Measurements from ENCODE around the gene SIGLEC1. TPM values are rescaled to one million over a fixed set of nuclear protein-coding genes. Genes with fewer than 3 reads are reported as not detected.

Gene SIGLEC1
- total and polyA plus RNA-seq, 10 of the 15 experiments (the other 5 are each of a cell fraction or from before 2014, with no cell fraction given): 0.05 TPM; not detected in 9

GRCh38 chr20:3751305-3751674 lies 38.9 kb upstream of the SIGLEC1 start:
- no peaks in the 10 kb centered on the region for H3K79me2 ChIP-seq (ENCODE audit: control insufficient read depth, insufficient read depth, low read length)
- no peak overlapping the region for H3K27ac ChIP-seq (ENCODE audit: control insufficient read depth, insufficient read depth)
- DNase-seq (ENCODE audit: low read depth, low spot score): no peak
- POLR2A ChIA-PET: no interaction called here
- in situ Hi-C loops (cut with MboI): no loop called here
- H3K27me3 ChIP-seq (replicated peaks in 1 of 2; ENCODE audit: control insufficient read depth in 2 of 2, insufficient read depth in 2 of 2, low read length in 1 of 2): no peaks in the 10 kb centered on the region
- RAD21 ChIA-PET (ENCODE audit: unreplicated experiment): interaction anchor here (0.9 kb wide), 1 partner anchor 16 kb away, joined by 3 read pairs; the partner anchor contains the start of gene ADISSP
- 99% methylated on average over 21 of the region's 31 CpGs for WGBS (ENCODE audit: insufficient coverage, insufficient replicate concordance, low lambda C conversion rate, missing lambda C conversion rate)
- H3K4me1 ChIP-seq (ENCODE audit: control insufficient read depth, insufficient read depth, low read length): no peaks in the 10 kb centered on the region
- no peaks in the 10 kb centered on the region; a peak in 1 of 4 replicates for H3K36me3 ChIP-seq (ENCODE audit: control insufficient read depth in 2 of 2, insufficient read depth in 2 of 2, low read length in 1 of 2)
- intact Hi-C loops (cut with micrococcal nuclease; ENCODE audit: unreplicated experiment): no loop called here
- peak overlapping the region; percentile 33; the same call in 1 of the 2 replicates for H3K4me2 ChIP-seq (ENCODE audit: control insufficient read depth, insufficient read depth)
- CTCF ChIA-PET: interaction anchor here (1.0 to 1.9 kb wide), 4 partner anchors 17 to 165 kb away, joined by 3 to 9 read pairs (median 4); partner anchors contain the start of gene ADISSP
- BruUV-seq (replicated peaks): no TSS peak
- FAIRE-seq: no peak
- H3K9me3 ChIP-seq (replicated peaks; ENCODE audit: control insufficient read depth, insufficient read depth, low read length): no peaks in the 10 kb centered on the region
- H2AFZ ChIP-seq (ENCODE audit: control insufficient read depth, low read depth, low read length): no peak overlapping the region
- TF ChIP-seq RELB (IDR thresholded peaks at IDR 0.05; ENCODE audit: low read depth) (no peak), ZNF207 (IDR thresholded peaks at IDR 0.05; ENCODE audit: borderline replicate concordance) (no peak), LARP7 (IDR thresholded peaks at IDR 0.05) (no peak), NFYA (IDR thresholded peaks at IDR 0.05; ENCODE audit: borderline replicate concordance, low read depth, low read length) (no peak), CBFB (IDR thresholded peaks at IDR 0.05; ENCODE audit: low read depth) (no peak), SMC3 (IDR thresholded peaks at IDR 0.05; ENCODE audit: borderline replicate concordance, low read length) (no peak), FOXK2 (IDR thresholded peaks at IDR 0.05) (no peak), MTA2 (IDR thresholded peaks at IDR 0.05; ENCODE audit: low read depth) (no peak), CEBPZ (IDR thresholded peaks at IDR 0.05; ENCODE audit: low read depth, low read length) (no peak), HSF1 (IDR thresholded peaks at IDR 0.05; ENCODE audit: low read depth, low read length) (no peak), POLR2A (IDR thresholded peaks at IDR 0.05; ENCODE audit: low read depth, low read length) (no peak), SIN3A (IDR thresholded peaks at IDR 0.05; ENCODE audit: low read depth, low read length) (no peak), PBX3 (IDR thresholded peaks at IDR 0.05; ENCODE audit: insufficient replicate concordance, low read depth, low read length) (no peak), POLR2AphosphoS2 (IDR thresholded peaks at IDR 0.05; ENCODE audit: low read depth, low read length) (no peak)
- no peaks in the 10 kb centered on the region for H4K20me1 ChIP-seq (ENCODE audit: control insufficient read depth, insufficient read depth)
- H3K9ac ChIP-seq (ENCODE audit: control insufficient read depth, insufficient read depth, low read length): no peak overlapping the region
- no peak for ATAC-seq
- no peak overlapping the region for H3K4me3 ChIP-seq
- SMC1A ChIA-PET (ENCODE audit: uncharacterized antibody, unreplicated experiment): interaction anchor here (0.9 to 2.7 kb wide), 3 partner anchors 17 to 36 kb away, joined by 3 to 12 read pairs (median 3); partner anchors contain the start of gene ADISSP
